HG02571 (cell line): ENCODE measurements around the gene TRERF1.
A peak's percentile ranks its signal among the peaks of the same experiment; 100 is the strongest.

Experiments
- ATAC-seq: cut with Tn5 transposase; IDR thresholded peaks from one replicate; pipeline ENCODE4 v1.9.1; 2021; ENCODE audit warnings: mild to moderate bottlenecking, moderate library complexity; ENCODE audit not compliant: unreplicated experiment

The TRERF1 gene

GRCh38 chr6:42428326-42429041, 23.2 kb downstream of the TRERF1 start:
- no peak for ATAC-seq

GRCh38 chr6:42427871-42428270, 23.9 kb downstream of the TRERF1 start:
- ATAC-seq: no peak

DNA sequence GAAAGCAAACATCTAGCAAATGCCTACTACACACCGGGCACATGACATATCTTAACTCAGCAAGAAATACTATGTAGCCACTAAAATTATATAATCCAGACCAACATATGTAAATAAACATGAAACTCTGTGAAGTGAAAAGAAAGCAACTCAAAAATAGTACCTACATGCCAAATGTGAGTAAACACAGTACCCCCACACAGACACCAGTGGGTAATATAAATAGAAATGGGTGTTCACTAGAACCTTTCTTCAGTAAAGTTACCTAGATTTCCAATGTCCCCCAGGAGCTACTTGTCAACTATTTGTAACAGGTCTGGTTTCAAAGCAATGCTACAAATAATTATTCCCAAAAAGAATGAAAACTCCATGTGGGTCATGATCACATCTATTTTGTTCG, 25.5 kb downstream of the TRERF1 start:
- no peak for ATAC-seq

- no peak for ATAC-seq
Observed at GRCh38 chr6:42424906-42425474, 26.7 kb downstream of the TRERF1 start.

DNA sequence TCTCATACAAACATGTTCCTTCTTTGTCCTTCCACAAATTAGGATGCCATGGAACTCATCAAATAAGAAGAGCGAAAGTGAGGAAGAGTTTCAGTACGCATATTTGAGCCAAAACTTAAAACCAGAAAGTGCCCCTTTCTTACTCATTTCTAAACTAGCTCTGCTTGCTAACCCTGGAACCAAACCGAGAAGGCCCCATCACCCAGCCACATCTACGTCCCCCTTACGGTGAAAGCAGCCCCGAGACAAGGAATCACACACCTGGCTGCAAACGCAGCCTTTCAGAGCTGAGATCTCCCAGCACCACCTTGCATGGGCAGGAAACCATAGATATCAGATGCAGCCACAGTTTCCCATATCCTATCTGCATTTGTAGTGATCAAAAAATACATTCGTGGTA, 28.5 kb downstream of the TRERF1 start:
- ATAC-seq: peak; percentile 44

GRCh38 chr6:42420741-42421140, 31.0 kb downstream of the TRERF1 start:
- ATAC-seq: no peak

DNA sequence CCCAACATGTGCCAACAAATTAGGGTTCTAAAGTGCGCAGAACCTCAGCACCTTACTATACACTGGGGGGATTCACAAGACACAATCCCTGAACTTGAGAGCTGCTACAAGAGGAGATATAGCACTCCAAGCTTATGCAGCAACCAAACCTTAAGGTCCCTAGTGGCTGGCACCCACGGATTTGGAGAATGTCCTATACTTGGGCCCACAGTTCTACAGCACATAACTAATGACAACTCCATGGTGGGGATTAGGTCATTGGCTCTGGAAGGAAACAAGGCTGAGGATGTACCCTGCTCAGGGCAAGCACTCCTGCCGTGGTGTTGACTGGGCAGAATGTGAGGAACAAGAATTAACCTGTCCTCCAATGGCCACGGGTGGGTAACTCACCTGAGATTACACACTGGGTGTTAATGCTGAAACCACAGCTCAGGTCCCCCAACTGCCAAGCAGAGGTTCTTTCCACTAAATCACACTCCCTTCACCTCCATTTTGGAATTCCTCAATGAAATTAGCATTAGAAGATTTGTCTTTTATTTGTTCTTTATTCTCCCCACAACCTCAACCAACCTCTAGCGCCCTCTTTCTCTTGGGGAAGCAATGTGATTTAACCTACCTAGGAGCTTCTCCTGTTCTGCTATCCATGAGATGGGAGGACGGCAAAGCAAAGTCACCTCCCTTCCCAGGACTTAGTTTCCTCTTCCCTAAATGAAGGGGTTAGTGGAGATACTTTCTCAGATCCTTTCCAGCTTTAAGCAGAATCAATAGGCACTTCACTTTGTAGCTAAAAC, 32.0 kb downstream of the TRERF1 start:
- ATAC-seq: no peak

DNA sequence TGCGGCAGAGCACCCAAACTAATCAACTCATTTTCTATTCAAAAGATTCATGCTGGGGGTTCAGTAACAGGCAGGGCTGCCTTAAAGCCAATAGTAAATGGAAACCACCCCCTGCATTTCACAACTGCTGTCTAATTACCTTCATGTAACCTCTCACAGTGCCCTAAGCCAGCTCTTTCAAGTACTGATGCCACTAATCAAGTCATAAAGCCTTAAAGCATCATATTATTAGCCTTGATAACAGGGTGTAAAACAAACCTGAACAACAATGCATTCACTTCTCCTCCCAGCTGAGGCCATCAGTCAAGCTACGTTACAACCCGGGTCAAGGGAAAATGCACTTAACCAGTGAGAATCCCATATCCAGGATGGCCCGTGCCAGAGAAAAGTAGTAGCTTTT, 33.0 kb downstream of the TRERF1 start:
- no peak for ATAC-seq

DNA sequence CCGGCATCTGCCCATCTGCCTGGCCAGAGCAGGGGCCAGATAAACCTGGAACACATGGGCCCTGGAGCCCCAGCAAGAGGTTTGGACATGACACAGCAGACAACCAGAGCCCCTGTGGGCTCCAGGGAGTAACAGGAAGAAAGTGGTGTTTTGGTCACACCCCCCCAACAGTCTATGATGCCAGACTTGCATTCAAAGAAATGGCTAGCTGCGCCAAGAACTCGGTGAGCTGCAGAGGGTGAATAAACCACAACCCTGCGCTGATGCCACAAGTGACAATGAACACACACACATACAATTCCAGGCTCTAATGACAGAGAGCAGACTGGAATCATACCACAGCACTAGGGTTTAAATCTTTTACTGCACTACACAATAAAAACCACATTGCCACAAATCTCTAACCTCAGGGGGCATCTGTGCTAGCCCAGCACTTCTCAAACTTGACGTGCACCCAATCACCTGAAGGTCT, 34.0 kb downstream of the TRERF1 start:
- no peak for ATAC-seq

DNA sequence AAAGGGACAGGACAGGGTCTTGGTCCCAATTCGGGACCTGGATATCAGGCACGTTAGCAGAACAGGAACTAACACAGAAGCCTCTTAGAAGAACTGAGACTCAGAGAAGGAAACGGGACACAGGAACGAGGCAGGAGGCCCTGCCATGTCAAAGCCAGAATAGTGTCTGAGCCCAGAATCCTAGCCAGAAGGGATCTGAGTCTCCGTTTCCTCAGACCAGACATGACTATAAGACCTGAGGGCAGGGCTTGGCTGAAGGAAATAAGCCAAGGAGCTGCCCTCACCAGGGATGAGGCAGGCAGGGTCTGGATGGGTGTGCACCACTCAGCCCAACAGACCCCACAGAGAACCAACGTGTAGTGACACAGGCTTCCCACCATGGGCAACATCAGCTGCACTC, 40.3 kb downstream of the TRERF1 start:
- ATAC-seq: no peak

GRCh38 chr6:42410861-42411260, 40.9 kb downstream of the TRERF1 start:
- no peak for ATAC-seq

- ATAC-seq: no peak
Observed at GRCh38 chr6:42409581-42409980, 42.1 kb downstream of the TRERF1 start.

GRCh38 chr6:42407379-42407778, 44.3 kb downstream of the TRERF1 start:
- no peak for ATAC-seq

DNA sequence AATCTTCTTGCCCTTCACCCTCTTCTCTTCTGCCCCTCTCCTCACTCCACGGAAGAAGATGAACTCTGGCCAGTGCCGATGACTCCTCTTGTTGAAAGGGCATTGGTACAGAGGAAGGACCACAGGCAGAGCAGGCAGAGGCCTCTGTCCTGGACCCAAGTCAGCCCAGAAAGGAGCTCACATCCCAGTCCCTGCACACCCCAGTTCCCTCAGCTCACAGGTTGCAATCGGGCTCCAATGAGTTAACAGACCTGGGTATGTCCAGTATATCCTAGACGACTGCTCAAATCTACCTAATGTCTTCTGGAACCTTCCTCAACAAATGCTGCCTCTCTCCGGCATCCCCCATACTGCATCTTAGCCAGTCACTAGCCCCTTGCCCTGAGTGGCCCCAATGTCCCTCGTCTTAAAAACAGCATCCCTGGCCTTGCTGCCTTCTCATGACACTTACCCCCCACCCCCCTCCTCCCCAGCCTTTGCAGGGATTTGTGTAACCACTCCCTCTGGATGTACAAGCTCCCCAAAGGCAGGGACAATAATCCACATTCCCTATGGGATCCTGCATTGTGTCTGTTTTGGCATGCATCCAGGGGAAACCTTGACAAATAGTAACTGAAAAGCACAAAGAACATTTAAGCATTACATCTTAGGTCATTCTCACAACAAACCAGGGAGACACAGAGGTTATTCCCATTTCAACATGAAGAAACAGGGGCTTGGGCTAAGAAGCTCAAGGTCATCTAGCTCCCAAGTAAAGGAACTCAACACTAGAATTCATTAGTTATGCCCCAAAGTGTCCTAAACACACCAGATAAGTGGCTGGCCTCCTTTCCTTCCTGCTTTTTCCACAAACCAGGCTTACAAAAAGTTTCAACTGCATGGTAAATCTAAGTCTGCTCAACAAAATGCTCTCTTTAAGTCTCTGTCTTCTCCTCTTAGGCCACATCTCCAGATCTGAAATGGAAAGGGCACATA, 45.1 kb downstream of the TRERF1 start:
- ATAC-seq: no peak

DNA sequence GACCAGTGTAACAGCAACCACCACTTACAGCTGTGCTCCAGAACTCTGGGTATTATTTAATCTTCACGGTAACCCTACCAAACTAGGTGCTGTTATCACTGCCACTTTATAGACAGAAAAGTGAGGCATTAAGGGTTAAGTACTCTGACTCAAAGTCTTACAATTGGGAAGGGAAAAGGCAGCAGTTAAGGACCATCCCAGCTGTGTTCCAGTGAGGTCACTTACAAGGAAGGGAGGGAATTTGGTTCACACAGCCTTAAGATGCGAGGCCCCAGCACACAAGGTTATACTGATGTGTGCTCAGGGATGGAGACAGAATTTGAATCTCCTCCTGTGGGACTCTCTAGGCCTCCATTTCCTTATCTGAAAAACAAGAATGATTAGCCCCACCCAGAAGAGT, 46.7 kb downstream of the TRERF1 start:
- no peak for ATAC-seq

- no peak for ATAC-seq
Observed at GRCh38 chr6:42404484-42404883, 47.2 kb downstream of the TRERF1 start.

DNA sequence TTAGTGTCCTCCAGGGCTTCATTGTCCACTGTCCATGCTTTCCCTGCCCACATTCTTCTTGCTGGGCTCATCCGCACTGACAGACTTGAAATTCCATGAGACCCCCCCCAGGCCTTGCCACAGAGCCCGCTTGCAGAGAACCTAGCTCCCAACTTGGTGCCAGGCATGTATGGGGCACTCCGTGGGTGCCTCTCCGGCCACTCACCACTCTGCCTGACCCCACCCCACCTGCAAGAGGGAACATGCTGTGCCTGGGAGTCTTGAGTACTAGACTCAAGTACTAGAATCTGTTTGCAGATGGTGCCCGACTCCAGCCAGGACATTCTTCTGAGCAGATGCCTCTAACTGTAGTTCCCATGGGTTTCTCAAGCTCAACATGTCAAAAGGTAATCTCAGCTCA, 47.9 kb downstream of the TRERF1 start:
- ATAC-seq: no peak

- no peak for ATAC-seq
Observed at GRCh38 chr6:42403421-42403820, 48.3 kb downstream of the TRERF1 start.

GRCh38 chr6:42402184-42402583, 49.5 kb downstream of the TRERF1 start:
- peak; percentile 80 for ATAC-seq

- no peak for ATAC-seq
Observed at GRCh38 chr6:42401613-42401951, 50.1 kb downstream of the TRERF1 start.
